GM04503 (cell line): ENCODE results near the gene PTGIS.
"Not testable (repeated sequence)": the region's sequence is repeated elsewhere in the genome, so short reads cannot be mapped to it uniquely, and the experiment has no call there.

Source experiments
- DNase-seq: peaks from one replicate; pipeline ENCODE4 v3.0.0-alpha.2; 2012; ENCODE audit warnings: low read depth

PTGIS gene

GRCh38 chr20:49579874-49580812 lies 12.2 kb upstream of the PTGIS start:
- DNase-seq, result no peak

GRCh38 chr20:49579195-49579594 lies 11.3 kb upstream of the PTGIS start:
- DNase-seq, result no peak

GRCh38 chr20:49578436-49578835 lies 10.5 kb upstream of the PTGIS start:
- no peak for DNase-seq

- no peak for DNase-seq
Measured at GRCh38 chr20:49575551-49576060, 7.7 kb upstream of the PTGIS start.

- DNase-seq, result no peak
Measured at GRCh38 chr20:49573900-49574416, 6.0 kb upstream of the PTGIS start.

GRCh38 chr20:49572857-49573256 lies 4.9 kb upstream of the PTGIS start:
- no peak for DNase-seq

GRCh38 chr20:49571553-49571835 lies 3.6 kb upstream of the PTGIS start:
- no peak for DNase-seq

GRCh38 chr20:49570828-49571552 lies 3.1 kb upstream of the PTGIS start:
- DNase-seq, result no peak

GRCh38 chr20:49570161-49570827 lies 2.4 kb upstream of the PTGIS start:
- no peak for DNase-seq

GRCh38 chr20:49569411-49570115 lies 1.6 kb upstream of the PTGIS start:
- DNase-seq, result no peak

- no peak for DNase-seq
Measured at GRCh38 chr20:49568278-49569151, 578 bp upstream of the PTGIS start.

GRCh38 chr20:49566401-49567364 lies 1.3 kb downstream of the PTGIS start:
- DNase-seq, result no peak

GRCh38 chr20:49564991-49565390 lies 2.9 kb downstream of the PTGIS start:
- not testable (repeated sequence) for DNase-seq

GRCh38 chr20:49563015-49563980 lies 4.6 kb downstream of the PTGIS start:
- no peak for DNase-seq

GRCh38 chr20:49562311-49563014 lies 5.5 kb downstream of the PTGIS start:
- DNase-seq, result no peak

- no peak for DNase-seq
Measured at GRCh38 chr20:49561806-49562205, 6.1 kb downstream of the PTGIS start.

- no peak for DNase-seq
Measured at GRCh38 chr20:49561256-49561655, 6.7 kb downstream of the PTGIS start.

GRCh38 chr20:49560646-49561045 lies 7.3 kb downstream of the PTGIS start:
- DNase-seq, result no peak
